ENCODE measurements around the gene ARRDC2. TPM values are rescaled to one million over a fixed set of nuclear protein-coding genes. Genes with fewer than 3 reads are reported as not detected.

Gene ARRDC2
- total RNA-seq, 1 experiment from 2014 or later = 9.2 TPM

DNA sequence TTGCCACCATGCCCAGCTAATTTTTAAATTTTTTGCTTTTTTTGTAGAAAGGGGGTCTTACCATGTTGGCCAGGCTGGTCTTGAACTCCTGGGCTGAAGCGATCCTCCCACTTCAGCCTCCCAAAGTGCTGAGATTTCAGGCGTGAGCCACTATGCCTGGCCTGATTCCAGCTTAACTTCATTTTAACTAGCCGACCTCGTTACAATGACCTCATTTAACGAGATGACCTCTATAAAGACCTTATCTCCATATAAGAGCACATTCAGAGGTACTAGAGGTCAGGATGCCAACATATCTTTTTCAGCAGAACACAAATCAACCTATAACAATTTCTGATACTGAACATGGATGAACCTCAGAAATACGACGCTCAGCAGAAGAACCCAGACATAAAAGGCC, 30.5 kb upstream of the ARRDC2 start:
- no peak overlapping the region for H3K4me3 Mint-ChIP-seq
- H3K27me3 Mint-ChIP-seq (ENCODE audit: low read depth) = no peaks in the 10 kb centered on the region
- no peaks in the 10 kb centered on the region for H3K4me1 Mint-ChIP-seq
- ChIA-PET POLR2A (no interaction called here), CTCF (interaction anchor here (1.3 kb wide), 1 partner anchor 39 kb away, joined by 3 read pairs; no protein-coding TSS in a partner anchor)
- TF ChIP-seq ZNF512 (CRISPR knock-in tag; IDR thresholded peaks at IDR 0.05; ENCODE audit: borderline replicate concordance) (no peak), CREM (CRISPR knock-in tag; IDR thresholded peaks at IDR 0.05) (no peak), ZNF396 (CRISPR knock-in tag; IDR thresholded peaks at IDR 0.05; ENCODE audit: borderline replicate concordance) (no peak), TCF7 (CRISPR knock-in tag; IDR thresholded peaks at IDR 0.05; ENCODE audit: low read depth) (no peak), ZNF232 (CRISPR knock-in tag; IDR thresholded peaks at IDR 0.05) (no peak), FOXP1 (CRISPR knock-in tag; IDR thresholded peaks at IDR 0.05; ENCODE audit: borderline replicate concordance) (no peak), AR (CRISPR knock-in tag; IDR thresholded peaks at IDR 0.05) (no peak), E2F1 (CRISPR knock-in tag; IDR thresholded peaks at IDR 0.05) (no peak), TP53 (CRISPR knock-in tag; IDR thresholded peaks at IDR 0.05) (no peak), MAX (CRISPR knock-in tag; IDR thresholded peaks at IDR 0.05) (no peak), MYBL2 (CRISPR knock-in tag; IDR thresholded peaks at IDR 0.05) (no peak)
- TF ChIP-seq, protein P1, sequence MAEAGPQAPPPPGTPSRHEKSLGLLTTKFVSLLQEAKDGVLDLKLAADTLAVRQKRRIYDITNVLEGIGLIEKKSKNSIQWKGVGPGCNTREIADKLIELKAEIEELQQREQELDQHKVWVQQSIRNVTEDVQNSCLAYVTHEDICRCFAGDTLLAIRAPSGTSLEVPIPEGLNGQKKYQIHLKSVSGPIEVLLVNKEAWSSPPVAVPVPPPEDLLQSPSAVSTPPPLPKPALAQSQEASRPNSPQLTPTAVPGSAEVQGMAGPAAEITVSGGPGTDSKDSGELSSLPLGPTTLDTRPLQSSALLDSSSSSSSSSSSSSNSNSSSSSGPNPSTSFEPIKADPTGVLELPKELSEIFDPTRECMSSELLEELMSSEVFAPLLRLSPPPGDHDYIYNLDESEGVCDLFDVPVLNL (CRISPR knock-in tag; IDR thresholded peaks at IDR 0.05; ENCODE audit: borderline replicate concordance, low read depth) = no peak
- TF ChIP-seq, protein P2, sequence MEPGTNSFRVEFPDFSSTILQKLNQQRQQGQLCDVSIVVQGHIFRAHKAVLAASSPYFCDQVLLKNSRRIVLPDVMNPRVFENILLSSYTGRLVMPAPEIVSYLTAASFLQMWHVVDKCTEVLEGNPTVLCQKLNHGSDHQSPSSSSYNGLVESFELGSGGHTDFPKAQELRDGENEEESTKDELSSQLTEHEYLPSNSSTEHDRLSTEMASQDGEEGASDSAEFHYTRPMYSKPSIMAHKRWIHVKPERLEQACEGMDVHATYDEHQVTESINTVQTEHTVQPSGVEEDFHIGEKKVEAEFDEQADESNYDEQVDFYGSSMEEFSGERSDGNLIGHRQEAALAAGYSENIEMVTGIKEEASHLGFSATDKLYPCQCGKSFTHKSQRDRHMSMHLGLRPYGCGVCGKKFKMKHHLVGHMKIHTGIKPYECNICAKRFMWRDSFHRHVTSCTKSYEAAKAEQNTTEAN (CRISPR knock-in tag; IDR thresholded peaks at IDR 0.05) = no peak
- TF ChIP-seq, protein P3, sequence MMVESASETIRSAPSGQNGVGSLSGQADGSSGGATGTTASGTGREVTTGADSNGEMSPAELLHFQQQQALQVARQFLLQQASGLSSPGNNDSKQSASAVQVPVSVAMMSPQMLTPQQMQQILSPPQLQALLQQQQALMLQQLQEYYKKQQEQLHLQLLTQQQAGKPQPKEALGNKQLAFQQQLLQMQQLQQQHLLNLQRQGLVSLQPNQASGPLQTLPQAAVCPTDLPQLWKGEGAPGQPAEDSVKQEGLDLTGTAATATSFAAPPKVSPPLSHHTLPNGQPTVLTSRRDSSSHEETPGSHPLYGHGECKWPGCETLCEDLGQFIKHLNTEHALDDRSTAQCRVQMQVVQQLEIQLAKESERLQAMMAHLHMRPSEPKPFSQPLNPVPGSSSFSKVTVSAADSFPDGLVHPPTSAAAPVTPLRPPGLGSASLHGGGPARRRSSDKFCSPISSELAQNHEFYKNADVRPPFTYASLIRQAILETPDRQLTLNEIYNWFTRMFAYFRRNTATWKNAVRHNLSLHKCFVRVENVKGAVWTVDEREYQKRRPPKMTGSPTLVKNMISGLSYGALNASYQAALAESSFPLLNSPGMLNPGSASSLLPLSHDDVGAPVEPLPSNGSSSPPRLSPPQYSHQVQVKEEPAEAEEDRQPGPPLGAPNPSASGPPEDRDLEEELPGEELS (CRISPR knock-in tag; IDR thresholded peaks at IDR 0.05) = no peak
- peaks cover 10% of the 10 kb centered on the region for H3K36me3 Mint-ChIP-seq
- H3K27ac Mint-ChIP-seq = no peak overlapping the region
- DNase-seq (ENCODE audit: low spot score) (no peak), ATAC-seq (no peak)
- no peaks in the 10 kb centered on the region for H3K9me3 Mint-ChIP-seq

DNA sequence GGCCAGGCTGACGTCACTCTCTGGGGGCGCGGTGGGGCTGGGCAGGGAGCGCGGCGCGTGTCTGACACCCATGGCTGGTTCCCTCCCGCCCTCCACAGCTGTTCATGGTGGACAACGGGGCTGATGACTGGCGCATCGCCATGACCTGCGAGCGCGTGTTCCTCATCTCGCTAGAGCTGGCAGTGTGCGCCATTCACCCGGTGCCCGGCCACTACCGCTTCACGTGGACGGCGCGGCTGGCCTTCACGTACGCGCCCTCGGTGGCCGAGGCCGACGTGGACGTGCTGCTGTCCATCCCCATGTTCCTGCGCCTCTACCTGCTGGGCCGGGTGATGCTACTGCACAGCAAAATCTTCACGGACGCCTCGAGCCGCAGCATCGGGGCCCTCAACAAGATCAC, 26.4 kb upstream of the ARRDC2 start:
- no peak for ATAC-seq
- ChIA-PET POLR2A (no interaction called here), CTCF (interaction anchor here (0.7 to 1.9 kb wide), 2 partner anchors 16 to 17 kb away, joined by 3 to 9 read pairs; no protein-coding TSS in a partner anchor)
- H3K4me1 Mint-ChIP-seq = peaks cover 5% of the 10 kb centered on the region
- no peaks in the 10 kb centered on the region for H3K27me3 Mint-ChIP-seq (ENCODE audit: low read depth)
- DNase-seq (ENCODE audit: low spot score) = no peak
- peaks cover 7% of the 10 kb centered on the region for H3K36me3 Mint-ChIP-seq
- no peak overlapping the region for H3K27ac Mint-ChIP-seq
- H3K9me3 Mint-ChIP-seq = no peaks in the 10 kb centered on the region
- no peak overlapping the region for H3K4me3 Mint-ChIP-seq
- TF ChIP-seq E2F5 (CRISPR knock-in tag; IDR thresholded peaks at IDR 0.05) = no peak
- TF ChIP-seq JUN (CRISPR knock-in tag; IDR thresholded peaks at IDR 0.05) = no peak
- no peak for TF ChIP-seq GTF2I (CRISPR knock-in tag; conservative IDR thresholded peaks at IDR 0.05)
- no peak for TF ChIP-seq HMGXB4 (CRISPR knock-in tag; IDR thresholded peaks at IDR 0.05)
- no peak for TF ChIP-seq SP1 (CRISPR knock-in tag; conservative IDR thresholded peaks at IDR 0.05)
- TF ChIP-seq ZNF121 (CRISPR knock-in tag; IDR thresholded peaks at IDR 0.05) = no peak
- no peak for TF ChIP-seq ZNF396 (CRISPR knock-in tag; IDR thresholded peaks at IDR 0.05; ENCODE audit: borderline replicate concordance)
- TF ChIP-seq OVOL2 (CRISPR knock-in tag; IDR thresholded peaks at IDR 0.05; ENCODE audit: borderline replicate concordance) = no peak
- TF ChIP-seq FOXJ3 (CRISPR knock-in tag; IDR thresholded peaks at IDR 0.05; ENCODE audit: borderline replicate concordance) = no peak

Data from WTC11 (cell line).